Activated effector memory CD4-positive, alpha-beta T cell treated with anti-CD3 and anti-CD28 coated beads, Interleukin-2, amount 50 U/mL, for 16 hours (primary cell): ENCODE data around the gene RHPN2.
A peak's percentile ranks its signal among the peaks of the same experiment; 100 is the strongest.

Experiments used
- DNase-seq: peaks from one replicate; pipeline ENCODE4 v3.0.0-alpha.2; 2020

Gene RHPN2

GRCh38 chr19:33064792-33065550, at the start of gene RHPN2:
RHPN2 (minus strand) TSS chr19:33064888; CDS start chr19:33064852, 36 bp downstream.
- DNase-seq = peak; percentile 83

- DNase-seq = no peak
Measured at GRCh38 chr19:33114312-33114711, 49.6 kb upstream of the RHPN2 start.

GRCh38 chr19:33111587-33111986, 46.9 kb upstream of the RHPN2 start:
- no peak for DNase-seq

- no peak for DNase-seq
Measured at GRCh38 chr19:33110137-33110910, 45.6 kb upstream of the RHPN2 start.

GRCh38 chr19:33108161-33108560, 43.5 kb upstream of the RHPN2 start:
- DNase-seq = no peak

GRCh38 chr19:33102893-33103292, 38.2 kb upstream of the RHPN2 start:
- DNase-seq = no peak

- no peak for DNase-seq
Measured at GRCh38 chr19:33100894-33101644, 36.4 kb upstream of the RHPN2 start.

GRCh38 chr19:33098055-33098534, 33.4 kb upstream of the RHPN2 start:
- DNase-seq = no peak

GRCh38 chr19:33096005-33096404, 31.3 kb upstream of the RHPN2 start:
- no peak for DNase-seq

- DNase-seq = no peak
Measured at GRCh38 chr19:33094436-33095067, 29.9 kb upstream of the RHPN2 start.

- DNase-seq = no peak
Measured at GRCh38 chr19:33093420-33094210, 28.9 kb upstream of the RHPN2 start.

GRCh38 chr19:33090179-33090578, 25.5 kb upstream of the RHPN2 start:
- no peak for DNase-seq

GRCh38 chr19:33089010-33089409, 24.3 kb upstream of the RHPN2 start:
- DNase-seq = no peak

GRCh38 chr19:33086955-33087354, 22.3 kb upstream of the RHPN2 start:
- no peak for DNase-seq

GRCh38 chr19:33085570-33086128, 21.0 kb upstream of the RHPN2 start:
- DNase-seq = no peak

GRCh38 chr19:33080761-33081681, 16.3 kb upstream of the RHPN2 start, which contains the start of gene GPATCH1:
GPATCH1 (plus strand) TSS chr19:33081181; CDS start chr19:33081194, 13 bp downstream.
- DNase-seq = peak; percentile 95

- no peak for DNase-seq
Measured at GRCh38 chr19:33075519-33075918, 10.8 kb upstream of the RHPN2 start.

GRCh38 chr19:33071887-33072286, 7.2 kb upstream of the RHPN2 start:
- DNase-seq = no peak

- DNase-seq = no peak
Measured at GRCh38 chr19:33067121-33067520, 2.4 kb upstream of the RHPN2 start.

GRCh38 chr19:33066543-33066942, 1.9 kb upstream of the RHPN2 start:
- DNase-seq = no peak

- DNase-seq = peak; percentile 70
Measured at GRCh38 chr19:33064458-33064791, 263 bp downstream of the RHPN2 start.
